C4-2B (cell line): ENCODE measurements around the gene CAMKK1.

Experiments used
- ZFX ChIP-seq: fragments of 450-650 bp; IDR thresholded peaks from 2 replicates; pipeline ENCODE4 v1.6.1; 2017
- TF ChIP-seq, protein P1 (sequence below): fragments of 450-650 bp; conservative IDR thresholded peaks from 2 replicates; pipeline ENCODE4 v1.5.1; 2017; ENCODE audit warnings: mild to moderate bottlenecking

DNA sequence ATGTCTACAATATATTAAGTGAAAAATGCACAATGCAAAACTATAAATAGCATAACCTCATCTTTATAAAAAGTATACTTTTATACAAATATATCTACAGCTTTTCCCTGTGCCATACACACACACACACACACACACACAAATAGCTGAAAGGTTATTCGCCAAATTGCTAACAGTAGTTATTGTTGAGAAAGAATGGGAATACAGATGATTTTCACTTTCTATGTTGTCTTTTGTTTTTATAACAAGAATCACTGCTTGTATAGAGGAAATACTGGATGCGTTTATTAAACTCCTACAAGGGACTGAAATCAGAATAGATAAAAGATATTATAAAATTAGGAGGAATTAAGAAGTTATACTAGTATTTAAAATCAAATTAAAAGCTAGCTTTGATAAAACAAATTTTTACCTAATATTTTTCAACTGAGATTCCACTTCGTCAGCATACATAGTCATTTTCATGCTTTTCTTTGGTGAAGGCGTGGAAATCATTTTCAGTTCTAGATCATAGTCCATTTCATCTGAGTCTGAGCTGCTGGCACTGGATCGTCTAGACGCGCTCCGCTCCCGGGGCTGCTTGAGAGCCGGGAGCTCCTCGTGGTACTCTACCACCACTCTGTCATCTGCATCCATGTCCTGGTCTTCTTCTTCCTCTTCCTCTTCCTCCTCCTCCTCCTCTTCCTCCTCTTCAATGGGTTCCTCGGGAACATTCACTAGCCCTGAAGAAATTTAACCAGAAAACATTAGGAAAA lies 74.8 kb downstream of the CAMKK1 start:
- TF ChIP-seq, protein P1, sequence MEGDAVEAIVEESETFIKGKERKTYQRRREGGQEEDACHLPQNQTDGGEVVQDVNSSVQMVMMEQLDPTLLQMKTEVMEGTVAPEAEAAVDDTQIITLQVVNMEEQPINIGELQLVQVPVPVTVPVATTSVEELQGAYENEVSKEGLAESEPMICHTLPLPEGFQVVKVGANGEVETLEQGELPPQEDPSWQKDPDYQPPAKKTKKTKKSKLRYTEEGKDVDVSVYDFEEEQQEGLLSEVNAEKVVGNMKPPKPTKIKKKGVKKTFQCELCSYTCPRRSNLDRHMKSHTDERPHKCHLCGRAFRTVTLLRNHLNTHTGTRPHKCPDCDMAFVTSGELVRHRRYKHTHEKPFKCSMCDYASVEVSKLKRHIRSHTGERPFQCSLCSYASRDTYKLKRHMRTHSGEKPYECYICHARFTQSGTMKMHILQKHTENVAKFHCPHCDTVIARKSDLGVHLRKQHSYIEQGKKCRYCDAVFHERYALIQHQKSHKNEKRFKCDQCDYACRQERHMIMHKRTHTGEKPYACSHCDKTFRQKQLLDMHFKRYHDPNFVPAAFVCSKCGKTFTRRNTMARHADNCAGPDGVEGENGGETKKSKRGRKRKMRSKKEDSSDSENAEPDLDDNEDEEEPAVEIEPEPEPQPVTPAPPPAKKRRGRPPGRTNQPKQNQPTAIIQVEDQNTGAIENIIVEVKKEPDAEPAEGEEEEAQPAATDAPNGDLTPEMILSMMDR, result no peak
- no peak for TF ChIP-seq ZFX
